Tibial artery (tissue), 4 donors: ENCODE results near the gene KRT78.

Experiments used
- DNase-seq, 2 donors: peaks; one replicate each; pipeline ENCODE4 v3.0.0-alpha.2; 2019
- H3K27ac ChIP-seq, 2 donors: fragments of 200-600 bp; sonication (generic) in 1 of 2; 1 replicate in 1 of 2; 2 replicates in 1 of 2; pipeline ENCODE4 v1.5.1; 2018 to 2019; ENCODE audit warnings: mild to moderate bottlenecking in 1 of 2
- H3K27me3 ChIP-seq, 2 donors: fragments of 200-600 bp; sonication (generic) in 1 of 2; one replicate each; pipeline versions ENCODE4 v1.5.1 to v1.6.0; 2016 to 2019
- H3K36me3 ChIP-seq, 3 donors: fragments of 200-600 bp; sonication (generic) in 2 of 3; one replicate each; pipeline ENCODE4 v1.5.1; 2016 to 2019; ENCODE audit warnings: mild to moderate bottlenecking in 2 of 3
- H3K4me1 ChIP-seq, 4 donors: fragments of 200-600 bp; sonication (generic) in 2 of 4; 1 replicate in 3 of 4; 2 replicates in 1 of 4; pipeline ENCODE4 v1.5.1; 2016 to 2019
- H3K4me3 ChIP-seq, 2 donors: fragments of 200-600 bp; sonication (generic) in 1 of 2; 1 replicate in 1 of 2; 2 replicates in 1 of 2; pipeline ENCODE4 v1.5.1; 2018 to 2019; ENCODE audit warnings: mild to moderate bottlenecking in 2 of 2
- H3K9me3 ChIP-seq, 3 donors: fragments of 200-600 bp; sonication (generic) in 1 of 3; one replicate each; pipeline ENCODE4 v1.5.1; 2016 to 2019
- intact Hi-C: fragments of 100-400 bp; cut with DNase I; formaldehyde crosslinking; loops from one replicate; pipeline ENCODE4 v1.15.0; 2023; ENCODE audit warnings: low total_unique reads
- TF ChIP-seq, protein P1 (sequence below), 2 experiments: fragments of 200-600 bp in 1 of 2; fragments of 450-650 bp in 1 of 2; IDR thresholded peaks; one replicate each; pipeline ENCODE4 v1.5.1; 2017 to 2019; ENCODE audit warnings: antibody characterized with exemption in 2 of 2, mild to moderate bottlenecking in 1 of 2, moderate library complexity in 1 of 2

KRT78 gene

DNA sequence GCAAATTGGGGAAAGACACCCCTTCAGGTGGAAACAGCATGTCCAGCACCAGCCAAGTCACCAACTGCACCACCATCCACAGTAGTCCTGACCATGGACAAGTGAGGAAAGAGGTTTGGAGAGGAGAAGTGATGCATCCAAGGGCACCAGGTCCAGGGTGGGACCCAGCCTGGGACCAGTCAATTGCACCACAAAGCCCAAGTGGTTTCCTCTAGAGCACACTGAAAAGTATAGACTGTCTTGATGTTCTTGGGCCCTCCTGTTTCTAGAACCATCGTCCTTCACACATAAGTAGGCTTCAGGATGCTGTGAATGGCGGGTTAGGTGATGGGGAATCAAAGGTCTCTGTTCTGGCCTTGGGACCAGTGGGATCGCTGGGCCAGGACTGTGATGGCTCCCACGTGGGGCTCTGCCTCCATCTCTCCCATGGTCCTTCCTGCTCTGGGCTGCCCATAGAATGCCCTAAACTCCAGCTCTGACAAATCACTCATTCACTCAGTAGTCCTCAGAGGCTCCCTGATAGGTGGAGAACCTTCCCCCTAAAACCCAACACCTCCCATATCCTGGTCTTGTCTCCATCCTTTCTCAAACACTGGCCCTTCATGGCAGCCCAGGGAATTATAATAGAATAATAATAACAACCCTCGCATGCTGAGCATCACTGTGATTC, 23.9 kb downstream of the KRT78 start:
- Histone ChIP-seq H3K9me3 (no peaks in the 10 kb centered on the region), H3K27me3 (no peaks in the 10 kb centered on the region), H3K36me3 (no peaks in the 10 kb centered on the region), H3K27ac (no peak overlapping the region), H3K4me1 (peaks cover 0 to 10% (median 4%) of the 10 kb centered on the region in 4 donors), H3K4me3 (no peak overlapping the region)
- TF ChIP-seq, protein P1, sequence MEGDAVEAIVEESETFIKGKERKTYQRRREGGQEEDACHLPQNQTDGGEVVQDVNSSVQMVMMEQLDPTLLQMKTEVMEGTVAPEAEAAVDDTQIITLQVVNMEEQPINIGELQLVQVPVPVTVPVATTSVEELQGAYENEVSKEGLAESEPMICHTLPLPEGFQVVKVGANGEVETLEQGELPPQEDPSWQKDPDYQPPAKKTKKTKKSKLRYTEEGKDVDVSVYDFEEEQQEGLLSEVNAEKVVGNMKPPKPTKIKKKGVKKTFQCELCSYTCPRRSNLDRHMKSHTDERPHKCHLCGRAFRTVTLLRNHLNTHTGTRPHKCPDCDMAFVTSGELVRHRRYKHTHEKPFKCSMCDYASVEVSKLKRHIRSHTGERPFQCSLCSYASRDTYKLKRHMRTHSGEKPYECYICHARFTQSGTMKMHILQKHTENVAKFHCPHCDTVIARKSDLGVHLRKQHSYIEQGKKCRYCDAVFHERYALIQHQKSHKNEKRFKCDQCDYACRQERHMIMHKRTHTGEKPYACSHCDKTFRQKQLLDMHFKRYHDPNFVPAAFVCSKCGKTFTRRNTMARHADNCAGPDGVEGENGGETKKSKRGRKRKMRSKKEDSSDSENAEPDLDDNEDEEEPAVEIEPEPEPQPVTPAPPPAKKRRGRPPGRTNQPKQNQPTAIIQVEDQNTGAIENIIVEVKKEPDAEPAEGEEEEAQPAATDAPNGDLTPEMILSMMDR (IDR thresholded peaks at IDR 0.05): no peak
- intact Hi-C loops: no loop called here
- no peak for DNase-seq

DNA sequence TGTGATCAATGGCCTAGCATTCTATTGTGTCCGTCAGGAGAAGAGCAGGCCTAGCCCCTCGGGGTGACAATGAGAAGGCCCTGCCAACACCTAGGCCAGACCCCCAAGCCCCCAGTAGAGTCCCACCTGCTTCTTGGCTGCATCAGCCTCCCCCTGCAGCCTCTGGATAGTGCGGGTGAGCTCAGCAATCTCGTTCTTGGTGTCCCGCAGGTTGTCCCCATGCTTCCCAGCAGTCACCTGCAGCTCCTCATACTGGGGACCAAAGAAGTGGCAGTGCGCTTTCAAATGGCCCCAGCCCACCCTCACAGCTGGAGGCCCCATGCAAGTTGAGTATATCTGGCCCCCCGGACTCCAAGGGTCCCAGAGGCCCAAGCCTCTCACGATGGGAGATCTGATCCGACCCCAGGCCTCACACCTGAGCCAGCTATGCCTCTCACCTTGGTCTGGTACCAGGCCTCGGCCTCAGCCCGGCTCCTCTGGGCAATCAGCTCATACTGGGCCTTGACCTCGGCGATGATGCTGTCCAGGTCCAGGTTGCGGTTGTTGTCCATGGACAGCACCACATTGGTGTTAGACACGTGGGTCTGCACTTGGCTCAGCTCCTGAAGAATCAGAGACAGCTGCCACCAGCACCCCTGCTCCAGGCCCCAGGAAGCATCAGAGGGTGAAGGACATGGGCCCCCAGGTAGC, 24.9 kb downstream of the KRT78 start:
- Histone ChIP-seq H3K4me3 (no peak overlapping the region), H3K4me1 (peaks cover 0 to 10% (median 4%) of the 10 kb centered on the region in 4 donors), H3K36me3 (no peaks in the 10 kb centered on the region), H3K27me3 (no peaks in the 10 kb centered on the region), H3K27ac (no peak overlapping the region), H3K9me3 (no peaks in the 10 kb centered on the region)
- TF ChIP-seq, protein P1 (IDR thresholded peaks at IDR 0.05): no peak
- DNase-seq: no peak
- intact Hi-C loops: no loop called here

DNA sequence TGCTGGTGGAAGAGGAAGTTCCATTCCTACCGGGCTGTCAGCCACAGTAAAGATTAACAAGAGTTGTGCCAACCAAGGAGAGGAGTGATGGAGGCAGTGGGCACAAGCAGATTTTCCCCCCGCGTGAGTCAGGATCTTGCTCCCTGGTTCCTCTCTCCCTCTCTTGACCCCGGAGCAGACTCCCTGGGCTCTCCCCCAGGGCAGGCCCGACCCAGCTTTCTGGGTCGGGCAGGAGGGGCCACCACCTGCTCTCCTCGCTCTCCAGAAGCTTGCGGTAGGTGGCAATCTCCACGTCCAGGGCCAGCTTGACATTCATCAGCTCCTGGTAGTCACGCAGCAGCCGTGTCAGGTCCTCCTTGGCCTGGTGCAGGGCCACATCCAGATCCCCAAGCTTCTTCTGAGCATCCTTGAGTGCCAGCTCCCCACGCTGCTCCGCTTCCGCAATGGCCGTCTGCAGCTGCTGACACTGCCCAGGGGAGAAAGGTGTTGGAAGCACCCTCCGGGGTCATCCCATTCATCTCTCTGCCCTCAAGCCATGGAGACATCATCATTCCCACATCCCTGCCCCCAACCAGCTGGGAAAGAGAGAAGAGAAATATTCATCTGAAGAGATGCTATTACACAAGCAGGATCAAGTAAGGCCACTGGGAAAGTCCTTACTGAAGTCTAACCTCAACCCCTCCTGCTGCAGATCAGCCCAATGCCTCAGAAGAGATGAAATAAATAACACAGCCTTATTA, 25.9 kb downstream of the KRT78 start:
- H3K27me3 ChIP-seq: peaks cover 0 to 6% of the 10 kb centered on the region in 2 donors
- no peaks in the 10 kb centered on the region for H3K36me3 ChIP-seq
- H3K4me3 ChIP-seq: no peak overlapping the region
- H3K4me1 ChIP-seq: peaks cover 0 to 10% (median 4%) of the 10 kb centered on the region in 4 donors
- no peaks in the 10 kb centered on the region for H3K9me3 ChIP-seq
- no peak overlapping the region for H3K27ac ChIP-seq
- DNase-seq: no peak
- intact Hi-C loops: no loop called here
- TF ChIP-seq, protein P1 (IDR thresholded peaks at IDR 0.05): no peak

DNA sequence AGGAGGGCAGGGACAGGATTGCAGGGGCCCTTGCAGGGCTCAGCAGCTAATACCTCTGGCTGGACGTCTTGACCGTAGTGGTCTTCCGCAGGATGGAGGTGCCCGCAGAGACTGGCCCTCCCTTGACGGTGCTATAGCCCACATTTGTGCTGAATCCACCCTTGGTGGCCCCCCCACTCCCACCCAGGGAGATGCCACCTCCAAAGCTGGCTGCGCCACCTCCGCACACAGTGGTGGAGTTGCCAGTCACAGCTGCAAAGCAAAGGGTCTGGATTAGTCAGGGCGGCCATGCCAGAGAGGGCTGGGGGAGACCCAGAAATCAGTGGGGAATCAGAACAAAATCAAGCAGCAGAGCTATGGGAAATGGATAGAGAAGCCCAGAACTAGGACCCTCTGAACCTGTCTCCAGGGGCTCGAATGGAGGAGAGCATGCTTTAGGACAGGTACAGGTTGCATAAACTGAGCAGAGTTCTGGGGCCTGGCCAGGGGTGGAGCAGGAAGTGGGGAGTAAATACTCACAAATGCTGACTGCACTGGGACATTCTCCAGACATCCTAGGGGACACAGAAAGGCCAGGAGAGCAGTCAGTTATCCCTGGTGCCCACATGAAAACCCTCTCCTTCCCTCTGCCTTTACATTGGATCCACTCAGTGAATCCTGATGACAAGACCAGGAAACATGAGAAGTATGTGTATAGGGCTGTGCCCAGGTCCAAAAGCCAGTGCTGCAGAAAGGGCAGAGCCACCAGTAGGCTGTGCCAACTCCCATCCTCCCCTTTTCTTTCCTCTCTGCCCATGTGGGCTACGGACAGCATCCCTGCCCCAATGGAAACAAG, 26.8 kb downstream of the KRT78 start:
- Histone ChIP-seq H3K4me1 (peaks cover 0 to 10% (median 4%) of the 10 kb centered on the region in 4 donors), H3K9me3 (no peaks in the 10 kb centered on the region), H3K27ac (no peak overlapping the region), H3K36me3 (no peaks in the 10 kb centered on the region), H3K27me3 (peaks cover 0 to 11% of the 10 kb centered on the region in 2 donors), H3K4me3 (no peak overlapping the region)
- TF ChIP-seq, protein P1 (IDR thresholded peaks at IDR 0.05): no peak
- intact Hi-C loops: no loop called here
- DNase-seq: no peak

DNA sequence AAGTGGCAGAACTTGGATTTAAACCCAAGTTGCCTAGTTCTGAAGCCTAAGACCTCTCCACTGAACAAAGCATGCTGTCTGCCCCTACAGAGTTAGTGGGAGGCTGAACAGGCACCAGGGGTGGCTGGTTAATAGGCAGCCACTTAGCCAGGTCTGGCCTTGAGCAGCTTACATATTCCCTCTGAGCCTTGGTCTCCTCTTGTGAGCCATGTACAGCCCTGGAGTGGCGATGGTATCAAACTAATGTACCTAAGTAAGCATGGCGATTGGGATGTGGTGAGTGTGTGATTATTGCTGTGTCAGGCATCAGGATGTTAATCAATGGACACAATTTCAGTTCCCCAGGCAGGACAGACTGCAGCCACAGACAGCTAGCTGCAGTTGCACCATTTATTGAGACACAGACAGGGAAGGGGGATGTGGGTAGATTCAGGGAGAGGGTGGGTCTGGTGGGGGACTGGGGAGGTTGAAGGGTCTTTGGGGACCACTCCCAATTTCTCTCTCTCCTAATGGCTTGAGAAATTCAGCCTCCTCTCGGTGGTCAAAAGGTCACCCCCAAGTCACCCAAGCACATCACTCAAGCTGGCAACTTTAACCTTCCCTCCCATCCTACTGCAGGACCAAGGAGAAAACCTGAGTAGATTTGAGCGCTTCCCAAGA, 27.6 kb downstream of the KRT78 start:
- DNase-seq: no peak
- H3K4me3 ChIP-seq: no peak overlapping the region
- H3K9me3 ChIP-seq: no peaks in the 10 kb centered on the region
- intact Hi-C loops: no loop called here
- H3K4me1 ChIP-seq: peaks cover 0 to 10% (median 4%) of the 10 kb centered on the region in 4 donors
- H3K27ac ChIP-seq: no peak overlapping the region
- H3K36me3 ChIP-seq: no peaks in the 10 kb centered on the region
- H3K27me3 ChIP-seq: peaks cover 0 to 13% of the 10 kb centered on the region in 2 donors
- TF ChIP-seq, protein P1 (IDR thresholded peaks at IDR 0.05): no peak
